GM13977 (cell line): ENCODE measurements around the gene DCAF16.
"Not testable (repeated sequence)": the region's sequence is repeated elsewhere in the genome, so short reads cannot be mapped to it uniquely, and the experiment has no call there.

Source experiments
- DNase-seq: peaks from one replicate; pipeline ENCODE4 v3.0.0; 2012; ENCODE audit warnings: low spot score
- in situ Hi-C: fragments of 300-500 bp; cut with MboI; formaldehyde crosslinking; loops from one replicate; pipeline ENCODE4 v1.12.0; 2022; ENCODE audit warnings: low sequenced_read_pairs, low pct_unique_long_range_greater_than_20kb, mixed read lengths, inconsistent platforms; ENCODE audit not compliant: unreplicated experiment
- TF ChIP-seq, protein P1 (sequence below): IDR thresholded peaks from 2 replicates; pipeline ENCODE4 v1.5.1; 2012; ENCODE audit warnings: mild to moderate bottlenecking, control low read depth; ENCODE audit not compliant: insufficient read depth; ENCODE audit errors: extremely low read depth, missing control alignments

The DCAF16 gene

GRCh38 chr4:17810260-17811077 is at the start of gene DCAF16, which contains the start of gene NCAPG:
TSS of gene DCAF16 (minus strand) at chr4:17810757. CDS start at chr4:17804141, 6,616 bp downstream.
TSS of gene NCAPG (plus strand) at chr4:17810979. CDS start at chr4:17811078, 99 bp downstream.
- TF ChIP-seq, protein P1, sequence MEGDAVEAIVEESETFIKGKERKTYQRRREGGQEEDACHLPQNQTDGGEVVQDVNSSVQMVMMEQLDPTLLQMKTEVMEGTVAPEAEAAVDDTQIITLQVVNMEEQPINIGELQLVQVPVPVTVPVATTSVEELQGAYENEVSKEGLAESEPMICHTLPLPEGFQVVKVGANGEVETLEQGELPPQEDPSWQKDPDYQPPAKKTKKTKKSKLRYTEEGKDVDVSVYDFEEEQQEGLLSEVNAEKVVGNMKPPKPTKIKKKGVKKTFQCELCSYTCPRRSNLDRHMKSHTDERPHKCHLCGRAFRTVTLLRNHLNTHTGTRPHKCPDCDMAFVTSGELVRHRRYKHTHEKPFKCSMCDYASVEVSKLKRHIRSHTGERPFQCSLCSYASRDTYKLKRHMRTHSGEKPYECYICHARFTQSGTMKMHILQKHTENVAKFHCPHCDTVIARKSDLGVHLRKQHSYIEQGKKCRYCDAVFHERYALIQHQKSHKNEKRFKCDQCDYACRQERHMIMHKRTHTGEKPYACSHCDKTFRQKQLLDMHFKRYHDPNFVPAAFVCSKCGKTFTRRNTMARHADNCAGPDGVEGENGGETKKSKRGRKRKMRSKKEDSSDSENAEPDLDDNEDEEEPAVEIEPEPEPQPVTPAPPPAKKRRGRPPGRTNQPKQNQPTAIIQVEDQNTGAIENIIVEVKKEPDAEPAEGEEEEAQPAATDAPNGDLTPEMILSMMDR = no peak
- peak; percentile 94 for DNase-seq
- in situ Hi-C loops = loop anchor here (25.0 kb wide), 1 partner anchor 777 kb away; no protein-coding TSS in a partner anchor

DNA sequence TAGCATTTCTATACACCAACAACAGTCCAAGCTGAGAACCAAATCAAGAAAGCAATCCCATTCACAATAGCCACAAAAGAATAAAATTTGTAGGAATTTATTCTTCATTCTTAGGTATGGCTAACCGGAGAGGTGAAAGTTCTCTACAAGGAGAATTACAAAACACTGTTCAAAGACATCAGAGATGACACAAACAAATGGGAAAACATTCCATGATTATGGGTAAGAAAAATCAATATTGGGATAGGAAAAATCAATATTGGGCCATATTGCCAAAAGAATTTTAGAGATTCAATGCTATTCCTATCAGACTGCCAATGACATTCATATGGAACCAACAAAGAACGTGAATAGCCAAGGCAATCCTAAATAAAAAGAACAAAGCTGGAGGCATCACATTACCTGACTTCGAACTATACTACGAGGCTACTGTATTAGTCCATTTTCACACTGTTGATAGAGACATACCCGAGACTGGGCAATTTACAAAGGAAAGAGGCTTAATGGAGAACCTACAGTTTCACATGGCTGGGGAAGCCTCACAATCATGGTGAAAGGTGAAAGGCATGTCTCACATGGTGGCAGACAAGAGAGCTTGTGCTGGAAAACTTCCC is 49.3 kb upstream of the DCAF16 start:
- in situ Hi-C loops = no loop called here
- TF ChIP-seq, protein P1 = no peak
- DNase-seq = no peak

GRCh38 chr4:17854036-17854435 is 43.5 kb upstream of the DCAF16 start:
- TF ChIP-seq, protein P1 = no peak

GRCh38 chr4:17851959-17852358 is 41.4 kb upstream of the DCAF16 start:
- in situ Hi-C loops = no loop called here
- TF ChIP-seq, protein P1 = no peak

More at GRCh38 chr4:17854036-17854435, 43.5 kb upstream of the DCAF16 start:
- in situ Hi-C loops = no loop called here
- no peak for DNase-seq

DNA sequence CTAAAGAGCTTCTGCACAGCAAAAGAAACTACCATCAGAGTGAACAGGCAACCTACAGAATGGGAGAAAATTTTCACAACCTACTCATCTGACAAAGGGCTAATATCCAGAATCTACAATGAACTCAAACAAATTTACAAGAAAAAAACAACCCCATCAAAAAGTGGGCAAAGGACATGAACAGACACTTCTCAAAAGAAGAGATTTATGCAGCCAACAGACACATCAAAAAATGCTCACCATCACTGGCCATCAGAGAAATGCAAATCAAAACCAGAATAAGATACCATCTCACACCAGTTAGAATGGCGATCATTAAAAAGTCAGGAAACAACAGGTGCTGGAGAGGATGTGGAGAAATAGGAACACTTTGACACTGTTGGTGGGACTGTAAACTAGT is 39.7 kb upstream of the DCAF16 start:
- in situ Hi-C loops = not testable (repeated sequence)

More at GRCh38 chr4:17851959-17852358, 41.4 kb upstream of the DCAF16 start:
- no peak for DNase-seq

DNA sequence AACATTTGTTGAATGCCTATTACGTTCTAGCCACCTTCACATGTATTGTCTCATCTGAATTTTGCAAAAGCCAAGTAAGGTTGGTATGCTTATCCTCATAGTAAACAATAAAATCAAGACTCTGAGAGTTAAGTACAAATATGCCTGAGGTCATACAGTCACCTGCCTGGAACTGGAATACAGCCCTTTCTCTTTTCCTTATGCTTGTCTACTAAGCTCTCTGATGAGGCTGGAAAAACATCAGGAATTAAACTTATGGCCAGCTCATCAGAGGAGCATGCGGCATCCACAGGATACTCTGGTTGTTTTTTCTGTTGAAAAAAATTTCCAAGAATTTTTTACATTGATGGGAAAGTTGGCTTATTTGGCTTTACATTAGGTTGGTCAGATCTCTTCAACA is 35.7 kb upstream of the DCAF16 start:
- DNase-seq = no peak
- in situ Hi-C loops = loop anchor here (25.0 kb wide), 1 partner anchor 166 kb away; the partner anchor contains the start of gene LCORL
- TF ChIP-seq, protein P1 = no peak

More for the DNA sequence above, 39.7 kb upstream of the DCAF16 start:
- DNase-seq = not testable (repeated sequence)
